NB4 (cell line): ENCODE results near the gene UPB1.

Experiments
- CTCF ChIP-seq: IDR thresholded peaks from one replicate; pipeline ENCODE4 v1.5.1; 2012; ENCODE audit warnings: low read depth, low read length
- POLR2A ChIP-seq: IDR thresholded peaks from 2 replicates; pipeline ENCODE4 v1.6.1; 2011; ENCODE audit warnings: mild to moderate bottlenecking; ENCODE audit not compliant: insufficient read length; ENCODE audit errors: extremely low read depth

GRCh38 chr22:24563246-24563645, 68.1 kb downstream of the UPB1 start:
- no peak for TF ChIP-seq CTCF
- TF ChIP-seq POLR2A = no peak
